H9 (cell line): ENCODE measurements around the gene ISG15. TPM values are rescaled to one million over a fixed set of nuclear protein-coding genes. Genes with fewer than 3 reads are reported as not detected.

ENCODE experiments used
- DNase-seq: peaks from one replicate; pipeline ENCODE4 v3.0.0-alpha.2; 2017
- H2AFZ ChIP-seq: one replicate; pipeline ENCODE4 v1.6.1; 2013; ENCODE audit warnings: mild to moderate bottlenecking, low read length, control low read depth, moderate library complexity
- H2AK5ac ChIP-seq: 2 replicates; pipeline ENCODE4 v1.6.1; 2013; ENCODE audit warnings: low read length, control low read depth, mixed read lengths; ENCODE audit not compliant: insufficient read length
- H2BK120ac ChIP-seq: one replicate; pipeline ENCODE4 v1.6.1; 2013; ENCODE audit warnings: low read depth, mild to moderate bottlenecking, low read length, control low read depth, inconsistent platforms; ENCODE audit not compliant: poor library complexity, severe bottlenecking
- H2BK12ac ChIP-seq: 2 replicates; pipeline ENCODE4 v1.6.1; 2013; ENCODE audit warnings: low read length, control low read depth, mixed read lengths, low read depth; ENCODE audit not compliant: insufficient read length
- H2BK15ac ChIP-seq: 2 replicates; pipeline ENCODE4 v1.6.1; 2013; ENCODE audit warnings: low read depth, low read length, control low read depth
- H2BK20ac ChIP-seq: one replicate; pipeline ENCODE4 v1.6.1; 2013; ENCODE audit warnings: low read depth, mild to moderate bottlenecking, low read length, control low read depth, inconsistent platforms; ENCODE audit not compliant: poor library complexity, severe bottlenecking
- H2BK5ac ChIP-seq: 2 replicates; pipeline ENCODE4 v1.6.1; 2013; ENCODE audit warnings: low read length, control low read depth, mixed read lengths; ENCODE audit not compliant: insufficient read length
- H3K14ac ChIP-seq: 2 replicates; pipeline ENCODE4 v1.6.1; 2013; ENCODE audit warnings: low read length, control low read depth; ENCODE audit not compliant: insufficient read depth
- H3K18ac ChIP-seq: 2 replicates; pipeline ENCODE4 v1.6.1; 2013; ENCODE audit warnings: low read depth, mild to moderate bottlenecking, mixed read lengths, low read length, control low read depth; ENCODE audit not compliant: insufficient read length
- H3K23ac ChIP-seq: 2 replicates; pipeline ENCODE4 v1.6.1; 2013; ENCODE audit warnings: low read length, control low read depth, mixed read lengths, low read depth; ENCODE audit not compliant: insufficient read length
- H3K23me2 ChIP-seq: 2 replicates; pipeline ENCODE4 v1.6.1; 2013; ENCODE audit warnings: low read depth, mild to moderate bottlenecking, mixed read lengths, low read length, control low read depth; ENCODE audit not compliant: insufficient read length, poor library complexity, severe bottlenecking
- H3K27ac ChIP-seq: 2 replicates; pipeline ENCODE4 v1.5.1; 2013; ENCODE audit warnings: low read length, control low read depth, mixed read lengths, low read depth; ENCODE audit not compliant: insufficient read length
- H3K27me3 ChIP-seq: 2 replicates; pipeline ENCODE4 v1.6.1; 2013; ENCODE audit warnings: low read length, control low read depth, inconsistent platforms; ENCODE audit not compliant: insufficient read depth
- H3K4ac ChIP-seq: 2 replicates; pipeline ENCODE4 v1.6.1; 2013; ENCODE audit warnings: low read depth, mild to moderate bottlenecking, control low read depth, inconsistent platforms, low read length, moderate library complexity
- H3K4me1 ChIP-seq: 2 replicates; pipeline ENCODE4 v1.6.1; 2013; ENCODE audit warnings: low read length, control low read depth, inconsistent platforms; ENCODE audit not compliant: insufficient read depth
- H3K4me2 ChIP-seq: 2 replicates; pipeline ENCODE4 v1.6.1; 2013; ENCODE audit warnings: low read length, control low read depth, mixed read lengths; ENCODE audit not compliant: insufficient read length, insufficient read depth
- H3K56ac ChIP-seq: 2 replicates; pipeline ENCODE4 v1.6.1; 2013; ENCODE audit warnings: low read depth, mild to moderate bottlenecking, mixed read lengths, low read length, control low read depth; ENCODE audit not compliant: insufficient read length
- H3K79me1 ChIP-seq: 2 replicates; pipeline ENCODE4 v1.6.1; 2013; ENCODE audit warnings: low read depth, mild to moderate bottlenecking, moderate library complexity, low read length, control low read depth, inconsistent platforms; ENCODE audit not compliant: insufficient read depth, poor library complexity, severe bottlenecking
- H3K79me2 ChIP-seq: 2 replicates; pipeline ENCODE4 v1.6.1; 2013; ENCODE audit warnings: low read length, control low read depth, inconsistent platforms; ENCODE audit not compliant: insufficient read depth
- H3K9ac ChIP-seq: 2 replicates; pipeline ENCODE4 v1.6.1; 2013; ENCODE audit warnings: low read length, control low read depth, mixed read lengths; ENCODE audit not compliant: insufficient read length; ENCODE audit errors: extremely low read depth
- H3K9me3 ChIP-seq: one replicate; pipeline ENCODE4 v1.6.1; 2013; ENCODE audit warnings: low read depth, low read length, inconsistent platforms; ENCODE audit not compliant: control insufficient read depth
- H3T11ph ChIP-seq: one replicate; pipeline ENCODE4 v1.6.1; 2013; ENCODE audit warnings: mild to moderate bottlenecking, low read length, control low read depth, inconsistent platforms
- H4K20me1 ChIP-seq: one replicate; pipeline ENCODE4 v1.6.1; 2013; ENCODE audit not compliant: control insufficient read depth, insufficient read length, insufficient read depth
- H4K5ac ChIP-seq: 2 replicates; pipeline ENCODE4 v1.6.1; 2013; ENCODE audit warnings: low read depth, mild to moderate bottlenecking, mixed read lengths, low read length, control low read depth; ENCODE audit not compliant: insufficient read length
- H4K8ac ChIP-seq: replicated peaks from 2 replicates; pipeline ENCODE4 v1.6.1; 2013; ENCODE audit warnings: low read length, control low read depth, mixed read lengths, low read depth; ENCODE audit not compliant: insufficient read length
- H4K91ac ChIP-seq: 2 replicates; pipeline ENCODE4 v1.6.1; 2013; ENCODE audit warnings: low read depth, mild to moderate bottlenecking, moderate library complexity, mixed read lengths, low read length, control low read depth; ENCODE audit not compliant: insufficient read length
- H3K27ac Mint-ChIP-seq, 3 experiments: 2 replicates in 2 of 3; 3 replicates in 1 of 3; pipeline ENCODE4 v1.8.0; 2020 to 2021; ENCODE audit warnings: mixed read lengths in 3 of 3, mild to moderate bottlenecking in 1 of 3, moderate library complexity in 1 of 3
- H3K27me3 Mint-ChIP-seq: 2 replicates; pipeline ENCODE4 v1.8.0; 2021; ENCODE audit warnings: low read depth, mild to moderate bottlenecking, moderate library complexity, mixed read lengths
- H3K36me3 Mint-ChIP-seq, 3 experiments: 2 replicates in 2 of 3; 3 replicates in 1 of 3; pipeline ENCODE4 v1.8.0; 2020 to 2021; ENCODE audit warnings: low read depth in 3 of 3, mixed read lengths in 3 of 3; ENCODE audit not compliant: insufficient read depth in 1 of 3
- H3K4me1 Mint-ChIP-seq, 2 experiments: 2 replicates each; pipeline ENCODE4 v1.8.0; 2020; ENCODE audit warnings: mixed read lengths in 2 of 2
- H3K4me3 Mint-ChIP-seq, 2 experiments: 2 replicates in 1 of 2; 3 replicates in 1 of 2; pipeline ENCODE4 v1.8.0; 2020 to 2021; ENCODE audit warnings: mild to moderate bottlenecking in 2 of 2, mixed read lengths in 2 of 2, moderate library complexity in 1 of 2
- H3K9me3 Mint-ChIP-seq, 2 experiments: 2 replicates in 1 of 2; 3 replicates in 1 of 2; pipeline ENCODE4 v1.8.0; 2020; ENCODE audit warnings: mild to moderate bottlenecking in 2 of 2, mixed read lengths in 2 of 2, moderate library complexity in 1 of 2
- CTCF ChIP-seq: fragments of 200-600 bp; sonication (generic); conservative IDR thresholded peaks from 3 replicates; pipeline ENCODE4 v1.8.0; 2021; ENCODE audit warnings: antibody characterized with exemption, mild to moderate bottlenecking
- WGBS: extraction: QIAGEN DNeasy Blood & Tissue Kit; methylation state at CpG from one replicate; pipeline ENCODE4 v1.1.7; 2013; ENCODE audit warnings: missing lambda C conversion rate, low lambda C conversion rate, mixed read lengths; ENCODE audit not compliant: insufficient read length; ENCODE audit errors: extremely low coverage; 5-methylcytosine and 5-hydroxymethylcytosine counted together
- total RNA-seq: library from RNA; stranded (reverse); gene quantifications from 2 replicates; pipeline ENCODE4 v1.2.1, GENCODE V29; 2021

The ISG15 gene
- total RNA-seq, 1 experiment from 2014 or later, result 39.7 TPM

GRCh38 chr1:1052003-1052840 lies 38.9 kb downstream of the ISG15 start:
- H2AFZ ChIP-seq, result no peak overlapping the region
- no peak overlapping the region for H2AK5ac ChIP-seq
- H3K14ac ChIP-seq, result no peak overlapping the region
- no peak overlapping the region for H3K27ac ChIP-seq
- H3K4ac ChIP-seq, result no peak overlapping the region
- no peak overlapping the region for H3K4me2 ChIP-seq
- Mint-ChIP-seq H3K9me3 (no peaks in the 10 kb centered on the region), H3K4me1 (no peaks in the 10 kb centered on the region; a peak in 1 of 4 replicates), H3K27me3 (peaks cover 12% of the 10 kb centered on the region), H3K36me3 (peaks cover 10 to 42% (median 38%) of the 10 kb centered on the region in 3 experiments), H3K27ac (peak overlapping the region in 1 of 3 experiments; percentile 14; a peak in 1 of 7 replicates), H3K4me3 (no peak overlapping the region)
- H3K9me3 ChIP-seq, result no peaks in the 10 kb centered on the region
- no CpG with 5 or more reads among the region's 29 CpGs for WGBS
- no peak overlapping the region for H4K5ac ChIP-seq
- TF ChIP-seq CTCF, result no peak
- H2BK12ac ChIP-seq, result no peak overlapping the region
- no peak overlapping the region for H3K56ac ChIP-seq
- H3K79me1 ChIP-seq, result no peaks in the 10 kb centered on the region
- no peak overlapping the region for H4K91ac ChIP-seq
- no peak overlapping the region for H2BK120ac ChIP-seq
- no peak overlapping the region for H3K18ac ChIP-seq
- no peak overlapping the region for H2BK5ac ChIP-seq
- H2BK15ac ChIP-seq, result no peak overlapping the region
- H4K8ac ChIP-seq, result no peak overlapping the region
- H3K23ac ChIP-seq, result no peak overlapping the region
- H4K20me1 ChIP-seq, result no peaks in the 10 kb centered on the region
- no peaks in the 10 kb centered on the region; the same call in 1 of the 2 replicates for H3K27me3 ChIP-seq
- H3K23me2 ChIP-seq, result no peaks in the 10 kb centered on the region
- H3T11ph ChIP-seq, result no peak overlapping the region
- H3K79me2 ChIP-seq, result no peaks in the 10 kb centered on the region; the same call in 1 of the 2 replicates
- no peak for DNase-seq
- no peaks in the 10 kb centered on the region for H3K4me1 ChIP-seq
- H3K9ac ChIP-seq, result no peak overlapping the region
- no peak overlapping the region for H2BK20ac ChIP-seq
